Fibroblast of pulmonary artery (primary cell): ENCODE data around the gene POC1A.

Experiments
- DNase-seq: peaks from one replicate; pipeline ENCODE4 v3.0.0-alpha.2; 2010; ENCODE audit warnings: low read depth
- H3K4me3 ChIP-seq: replicated peaks from 2 replicates; pipeline ENCODE4 v1.5.1; 2011; ENCODE audit warnings: low read depth, mild to moderate bottlenecking, control low read depth, low read length, moderate library complexity
- TF ChIP-seq, protein P1 (sequence below): IDR thresholded peaks from 2 replicates; pipeline ENCODE4 v1.5.1; 2011; ENCODE audit warnings: mild to moderate bottlenecking, control low read depth, low read length, inconsistent platforms; ENCODE audit errors: missing control alignments

Gene POC1A

DNA sequence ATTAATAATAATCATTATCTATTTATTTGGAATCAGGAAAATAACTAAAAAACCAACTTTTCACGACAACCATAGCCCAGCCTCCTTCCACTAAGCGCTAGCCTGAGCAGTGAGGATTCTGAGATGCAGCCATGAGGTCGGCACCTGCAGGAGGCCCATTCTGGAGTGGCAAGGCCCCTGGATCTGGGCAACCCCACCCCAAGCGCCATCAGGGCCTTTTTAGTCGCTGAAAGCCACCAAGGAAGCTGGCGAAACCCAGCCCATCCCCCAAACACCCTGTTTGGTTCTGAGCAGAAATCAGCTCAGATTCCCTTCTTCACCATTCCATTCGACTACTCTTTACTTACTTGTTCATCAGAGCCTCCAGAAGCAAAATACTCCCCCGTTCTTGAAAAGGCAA, 29.5 kb downstream of the POC1A start:
- no peak for DNase-seq
- TF ChIP-seq, protein P1, sequence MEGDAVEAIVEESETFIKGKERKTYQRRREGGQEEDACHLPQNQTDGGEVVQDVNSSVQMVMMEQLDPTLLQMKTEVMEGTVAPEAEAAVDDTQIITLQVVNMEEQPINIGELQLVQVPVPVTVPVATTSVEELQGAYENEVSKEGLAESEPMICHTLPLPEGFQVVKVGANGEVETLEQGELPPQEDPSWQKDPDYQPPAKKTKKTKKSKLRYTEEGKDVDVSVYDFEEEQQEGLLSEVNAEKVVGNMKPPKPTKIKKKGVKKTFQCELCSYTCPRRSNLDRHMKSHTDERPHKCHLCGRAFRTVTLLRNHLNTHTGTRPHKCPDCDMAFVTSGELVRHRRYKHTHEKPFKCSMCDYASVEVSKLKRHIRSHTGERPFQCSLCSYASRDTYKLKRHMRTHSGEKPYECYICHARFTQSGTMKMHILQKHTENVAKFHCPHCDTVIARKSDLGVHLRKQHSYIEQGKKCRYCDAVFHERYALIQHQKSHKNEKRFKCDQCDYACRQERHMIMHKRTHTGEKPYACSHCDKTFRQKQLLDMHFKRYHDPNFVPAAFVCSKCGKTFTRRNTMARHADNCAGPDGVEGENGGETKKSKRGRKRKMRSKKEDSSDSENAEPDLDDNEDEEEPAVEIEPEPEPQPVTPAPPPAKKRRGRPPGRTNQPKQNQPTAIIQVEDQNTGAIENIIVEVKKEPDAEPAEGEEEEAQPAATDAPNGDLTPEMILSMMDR, result no peak
- no peak overlapping the region for H3K4me3 ChIP-seq

DNA sequence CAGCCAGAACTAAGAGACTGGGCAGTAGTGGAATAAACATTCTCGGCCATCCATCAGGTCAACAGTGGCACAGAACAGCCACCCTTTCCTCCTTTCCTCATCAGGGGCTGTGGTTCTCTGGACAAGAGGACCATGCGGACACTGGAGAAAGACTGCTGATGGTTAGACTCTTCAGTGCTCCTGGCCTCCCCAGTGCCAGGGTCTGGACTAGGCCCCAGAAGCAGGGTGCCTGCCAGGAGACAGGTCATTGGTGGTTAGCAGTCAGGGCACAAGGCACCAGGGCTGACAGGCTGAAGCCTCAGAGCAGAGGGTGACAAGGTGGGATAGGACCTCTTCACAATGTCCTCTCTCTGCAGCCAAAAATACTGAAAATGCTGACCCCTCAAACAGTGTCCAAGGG, 30.1 kb downstream of the POC1A start:
- TF ChIP-seq, protein P1, result no peak
- H3K4me3 ChIP-seq, result no peak overlapping the region
- no peak for DNase-seq

DNA sequence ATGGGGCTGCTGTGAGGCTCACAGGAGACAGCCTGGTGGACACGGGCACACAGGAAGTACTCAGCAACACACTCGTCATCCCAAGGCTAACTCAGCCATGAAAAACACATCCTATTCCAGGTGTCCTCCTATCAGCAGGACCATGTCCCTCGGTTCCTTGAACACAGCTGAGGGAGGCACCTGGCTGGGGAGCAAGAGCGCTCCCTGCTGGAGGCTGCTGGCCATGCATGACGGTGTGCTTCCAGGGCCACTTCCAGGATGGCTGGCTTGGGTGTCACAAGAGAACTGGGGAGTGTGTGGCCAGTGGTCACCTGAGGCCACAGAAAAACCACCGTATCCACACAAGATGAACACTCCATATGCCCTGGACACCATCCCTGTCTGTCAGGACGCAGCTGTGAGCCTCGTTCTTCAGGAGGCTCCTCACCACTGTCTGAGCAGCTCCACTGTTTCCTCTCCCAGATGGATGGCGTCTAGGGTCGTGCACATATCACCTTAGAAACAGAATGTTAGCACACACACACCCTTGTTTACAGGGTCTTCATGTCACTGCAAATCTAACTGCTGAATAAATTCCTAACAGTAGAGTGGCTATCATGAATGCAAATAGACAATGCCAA, 31.0 kb downstream of the POC1A start:
- TF ChIP-seq, protein P1, result peak; percentile 100
- DNase-seq, result peak; percentile 74
- H3K4me3 ChIP-seq, result no peak overlapping the region

DNA sequence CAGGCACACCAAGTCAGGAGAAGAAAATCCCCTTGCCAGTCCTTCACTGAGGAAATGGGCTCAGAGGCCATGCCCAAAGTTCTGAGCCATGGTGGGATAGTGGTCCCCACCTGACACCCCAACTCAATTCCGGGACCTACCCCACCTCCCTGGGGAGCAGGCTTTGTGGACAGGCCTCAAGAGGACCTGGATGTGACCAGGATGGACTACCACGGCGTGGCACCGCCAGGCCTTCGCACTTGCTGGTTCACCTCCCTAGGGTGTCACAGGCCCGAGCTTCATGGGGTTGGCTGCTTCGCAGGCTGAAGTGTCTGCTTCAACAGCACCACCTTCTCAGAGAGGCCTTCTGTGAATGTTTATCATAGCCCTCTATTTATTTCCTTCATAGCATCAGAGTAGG, 31.7 kb downstream of the POC1A start:
- TF ChIP-seq, protein P1, result no peak
- DNase-seq, result no peak
- no peak overlapping the region for H3K4me3 ChIP-seq

DNA sequence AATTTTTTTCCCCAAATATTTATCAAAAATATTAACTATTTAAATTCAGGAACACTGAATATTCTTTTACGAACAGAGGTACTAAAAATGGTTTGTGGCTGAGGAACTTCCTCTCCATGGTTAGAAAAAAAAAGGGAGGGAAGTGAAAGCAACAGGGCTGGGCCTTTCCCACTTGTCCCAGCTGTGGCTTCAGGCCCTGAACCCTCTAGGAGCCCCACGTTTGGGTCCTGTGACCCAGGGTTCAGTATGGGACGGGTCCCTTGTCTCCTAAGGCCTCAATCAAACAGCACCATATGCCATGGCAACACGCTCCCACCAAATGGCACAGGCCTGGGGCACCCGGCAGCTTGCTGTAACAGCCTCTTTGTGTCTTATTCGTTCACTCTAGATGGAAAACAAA, 32.4 kb downstream of the POC1A start:
- TF ChIP-seq, protein P1, result no peak
- no peak for DNase-seq
- no peak overlapping the region for H3K4me3 ChIP-seq

DNA sequence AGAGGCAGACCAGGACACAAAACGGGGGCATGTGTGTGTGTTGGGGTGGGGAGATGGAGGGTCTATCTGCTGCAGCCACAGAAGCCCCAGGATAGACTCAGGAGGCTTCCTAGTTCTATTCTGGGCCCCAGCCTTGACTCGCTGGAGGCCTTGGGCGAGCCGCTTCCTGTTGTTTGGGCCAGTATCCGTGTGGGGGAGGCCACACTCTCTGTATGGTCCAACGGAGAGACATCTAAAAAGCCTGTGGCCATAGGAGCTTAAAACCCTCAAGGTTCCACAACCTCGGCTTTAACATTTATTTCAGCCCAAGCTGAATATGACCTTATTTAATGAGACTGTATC, 32.8 kb downstream of the POC1A start:
- DNase-seq, result peak; percentile 32
- no peak overlapping the region for H3K4me3 ChIP-seq
- TF ChIP-seq, protein P1, result no peak

DNA sequence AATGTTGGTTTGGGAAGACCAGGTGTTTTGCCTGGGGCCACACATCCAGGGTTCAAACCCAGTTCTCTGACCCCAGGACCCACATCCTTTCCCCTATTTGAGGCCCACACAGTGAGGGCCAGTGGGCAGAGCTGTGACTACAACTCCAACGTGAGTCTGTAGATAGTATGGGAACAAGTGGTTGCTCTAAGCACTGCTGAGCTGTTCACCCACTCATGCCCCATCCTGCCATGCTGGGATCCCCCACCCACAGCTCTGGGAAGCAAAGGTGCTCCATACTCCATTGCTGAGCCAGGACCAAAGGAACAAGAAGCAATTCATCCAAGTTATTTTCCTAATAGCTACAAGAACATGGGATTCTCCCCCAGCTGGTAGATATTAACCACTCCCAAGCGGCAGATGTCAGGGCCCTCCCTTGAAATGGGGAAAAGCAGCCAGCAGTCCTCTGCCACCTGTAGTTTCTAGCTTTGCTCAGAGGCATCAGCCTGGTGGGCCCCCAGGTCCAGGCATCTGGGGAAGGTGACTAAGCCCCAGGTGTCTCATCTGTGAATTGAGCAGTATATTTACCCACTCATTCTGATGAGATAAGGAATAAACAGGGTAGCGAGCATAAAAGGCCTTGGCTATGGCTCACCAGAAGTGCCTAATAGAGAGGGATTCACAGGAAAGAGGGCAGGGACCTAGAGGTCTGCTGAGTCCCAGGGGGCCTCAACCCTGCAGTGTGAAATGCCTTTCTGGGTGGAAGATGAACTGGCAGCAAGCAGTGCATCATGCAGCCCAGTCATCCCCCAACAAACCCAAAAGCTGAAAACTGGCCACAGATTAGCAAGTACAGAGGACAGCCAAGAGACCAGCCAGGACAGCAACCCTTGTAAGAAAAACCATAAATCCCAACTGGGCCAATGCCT, 33.4 kb downstream of the POC1A start:
- no peak for DNase-seq

More for the DNA sequence above, 33.4 kb downstream of the POC1A start:
- TF ChIP-seq, protein P1, result no peak
- no peak overlapping the region for H3K4me3 ChIP-seq
